ENCODE data around the gene MEST.

Gene MEST

DNA sequence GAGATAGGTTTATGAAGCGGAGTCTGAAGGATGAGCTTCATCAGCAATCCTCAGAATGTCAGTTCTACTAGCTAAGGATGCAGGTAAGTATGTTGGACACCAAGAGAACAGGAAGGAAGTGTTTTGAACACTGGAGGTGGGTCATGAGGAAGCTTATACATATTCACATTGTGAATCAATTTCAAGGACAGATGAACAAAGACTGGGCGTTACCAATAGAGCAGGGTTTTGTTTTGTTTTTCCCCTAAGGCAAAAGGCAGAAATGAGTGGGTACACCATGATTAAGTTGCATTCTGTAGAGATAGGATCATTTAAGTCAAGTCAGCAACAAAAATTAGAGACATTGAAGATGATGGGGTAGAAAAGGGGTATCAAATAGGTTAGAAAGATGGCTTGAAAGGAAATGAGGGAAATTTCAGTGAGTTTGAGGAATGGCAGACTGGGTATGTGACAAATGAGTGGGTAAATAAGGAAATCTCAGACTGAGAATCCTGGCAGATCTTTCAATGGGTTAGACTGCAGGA, 51.7 kb downstream of the MEST start:
- no peak for TF ChIP-seq GATA3 (IDR thresholded peaks at IDR 0.05; ENCODE audit: low read depth, low read length)
- TF ChIP-seq GATA2 (IDR thresholded peaks at IDR 0.05; ENCODE audit: low read depth, low read length): no peak

DNA sequence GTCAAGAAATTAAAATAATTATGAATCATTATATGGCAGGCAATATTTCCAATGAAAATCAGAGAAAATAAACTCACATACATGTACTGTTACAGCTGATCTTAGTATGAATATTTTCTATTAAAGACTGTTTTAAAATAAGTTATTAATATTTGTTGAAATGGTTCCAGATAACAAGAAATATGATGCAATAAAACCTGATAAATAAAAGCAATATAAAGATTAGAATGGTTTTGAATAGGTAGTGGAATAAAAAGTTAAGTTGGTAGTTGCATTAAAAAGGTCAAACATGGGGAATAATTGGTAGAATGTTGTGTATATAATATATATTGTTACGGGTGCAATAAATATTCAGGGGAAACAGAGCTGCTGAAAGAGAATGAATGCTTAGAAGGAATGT, 52.5 kb downstream of the MEST start:
- TF ChIP-seq GATA2 (IDR thresholded peaks at IDR 0.05; ENCODE audit: low read depth, low read length): no peak
- no peak for TF ChIP-seq GATA3 (IDR thresholded peaks at IDR 0.05; ENCODE audit: low read depth, low read length)

GRCh38 chr7:130553398-130554029, 61.6 kb downstream of the MEST start:
- TF ChIP-seq GATA2 (IDR thresholded peaks at IDR 0.05; ENCODE audit: low read depth, low read length) (no peak), GATA3 (IDR thresholded peaks at IDR 0.05; ENCODE audit: low read depth, low read length) (no peak)

GRCh38 chr7:130554481-130554880, 62.6 kb downstream of the MEST start:
- TF ChIP-seq GATA2 (IDR thresholded peaks at IDR 0.05; ENCODE audit: low read depth, low read length) (no peak), GATA3 (IDR thresholded peaks at IDR 0.05; ENCODE audit: low read depth, low read length) (no peak)
